GM18873 (cell line): ENCODE measurements around the gene BET1.
"Not testable (repeated sequence)": the region's sequence is repeated elsewhere in the genome, so short reads cannot be mapped to it uniquely, and the experiment has no call there.

Experiments
- ATAC-seq: cut with Tn5 transposase; IDR thresholded peaks from one replicate; pipeline ENCODE4 v1.9.1; 2021; ENCODE audit warnings: mild to moderate bottlenecking, moderate library complexity, moderate number of reproducible peaks; ENCODE audit not compliant: unreplicated experiment, low FRiP score

The BET1 gene, protein sequence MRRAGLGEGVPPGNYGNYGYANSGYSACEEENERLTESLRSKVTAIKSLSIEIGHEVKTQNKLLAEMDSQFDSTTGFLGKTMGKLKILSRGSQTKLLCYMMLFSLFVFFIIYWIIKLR

DNA sequence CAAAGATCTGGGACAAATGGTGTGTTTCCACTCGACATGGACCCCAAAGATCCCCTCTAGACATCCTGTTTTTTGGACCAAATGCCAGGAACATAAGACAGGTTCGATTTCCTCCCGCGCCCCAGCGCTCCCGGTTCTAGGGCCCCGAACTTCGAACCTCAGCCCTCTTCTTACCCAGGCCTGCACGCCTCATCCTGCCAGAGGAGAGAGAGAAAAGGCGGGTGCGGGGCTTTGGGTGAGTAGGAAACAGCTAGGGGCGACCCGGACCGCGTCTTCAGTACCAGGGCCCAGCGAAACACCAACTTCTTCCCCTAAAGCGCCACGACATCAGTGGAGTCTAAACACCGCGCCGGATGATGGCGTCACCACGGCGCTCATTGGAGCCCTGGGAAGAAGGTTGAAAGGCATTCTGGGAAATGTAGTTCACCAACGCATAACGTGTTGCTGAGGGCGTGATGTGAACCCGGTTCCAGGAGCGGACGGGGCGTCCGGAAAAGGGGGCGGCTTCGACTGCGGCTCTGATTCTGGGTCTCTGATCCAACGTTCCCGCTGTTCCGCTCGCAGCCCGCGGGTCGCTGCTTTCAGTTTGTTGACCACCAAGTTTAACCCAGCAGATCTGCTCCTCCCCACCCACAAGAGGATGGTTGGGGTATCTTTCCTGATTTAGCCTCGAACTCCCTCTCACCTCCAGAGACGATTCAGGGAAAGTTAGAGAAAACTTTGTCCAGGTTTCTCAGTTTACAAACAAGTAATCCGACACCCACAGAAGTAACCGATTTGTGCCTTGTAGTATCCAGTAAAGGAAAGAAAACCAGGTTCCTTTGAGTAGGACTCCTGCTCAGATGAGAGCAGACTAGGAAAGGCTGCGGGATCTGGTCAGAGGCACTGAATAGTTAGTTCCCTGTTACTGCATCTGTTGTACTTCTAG, at the start of gene BET1:
TSS of gene BET1 (minus strand) at position 332 of the 928 bp plus-strand sequence. CDS start at position 193, 139 bp downstream.
- peak; percentile 99 for ATAC-seq

DNA sequence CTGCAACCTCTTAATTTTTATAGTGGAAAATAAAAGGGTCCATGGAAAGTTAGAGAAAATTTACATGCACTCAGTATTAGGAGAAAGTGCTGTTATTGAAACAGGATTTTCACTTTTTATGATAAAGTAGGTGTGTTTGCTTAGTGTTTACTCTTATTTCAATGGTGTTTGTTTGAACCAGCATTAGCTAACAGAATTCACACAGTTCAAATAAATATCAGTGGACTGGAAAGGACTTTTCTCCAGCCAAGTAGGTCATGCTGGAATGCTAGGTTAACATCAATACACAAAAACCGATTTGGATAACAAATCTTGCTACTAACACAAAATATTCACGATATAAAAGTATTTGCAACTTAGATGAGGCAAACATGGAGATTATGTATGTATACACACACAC, 49.4 kb upstream of the BET1 start:
- no peak for ATAC-seq

GRCh38 chr7:94052398-94053180, 48.4 kb upstream of the BET1 start:
- ATAC-seq = no peak

- peak; percentile 93 for ATAC-seq
These were observed 45.9 kb upstream of the BET1 start for GRCh38 chr7:94050046-94050445.

- peak; percentile 11 for ATAC-seq
These were observed 45.5 kb upstream of the BET1 start for GRCh38 chr7:94049615-94050014.

GRCh38 chr7:94048755-94049154, 44.6 kb upstream of the BET1 start:
- no peak for ATAC-seq

GRCh38 chr7:94047956-94048355, 43.8 kb upstream of the BET1 start:
- no peak for ATAC-seq

DNA sequence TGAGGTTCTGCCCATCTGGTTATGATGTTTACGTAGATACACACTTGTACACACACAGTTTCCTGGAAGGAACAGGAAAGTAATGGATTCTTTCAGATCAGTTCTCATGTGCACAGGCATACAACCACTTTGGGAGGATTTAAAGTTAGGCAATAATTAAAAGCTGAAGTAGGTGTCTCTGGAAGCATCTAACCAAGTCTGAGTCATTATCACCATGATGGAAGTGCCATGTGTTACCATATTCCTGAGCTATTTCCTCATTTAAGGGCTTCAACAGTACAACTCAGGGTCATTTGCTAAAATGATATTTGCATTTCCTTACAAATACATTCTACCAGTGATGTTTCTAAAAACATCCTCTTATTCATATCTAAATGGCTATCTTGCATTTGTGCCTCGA, 41.4 kb upstream of the BET1 start:
- ATAC-seq = no peak

DNA sequence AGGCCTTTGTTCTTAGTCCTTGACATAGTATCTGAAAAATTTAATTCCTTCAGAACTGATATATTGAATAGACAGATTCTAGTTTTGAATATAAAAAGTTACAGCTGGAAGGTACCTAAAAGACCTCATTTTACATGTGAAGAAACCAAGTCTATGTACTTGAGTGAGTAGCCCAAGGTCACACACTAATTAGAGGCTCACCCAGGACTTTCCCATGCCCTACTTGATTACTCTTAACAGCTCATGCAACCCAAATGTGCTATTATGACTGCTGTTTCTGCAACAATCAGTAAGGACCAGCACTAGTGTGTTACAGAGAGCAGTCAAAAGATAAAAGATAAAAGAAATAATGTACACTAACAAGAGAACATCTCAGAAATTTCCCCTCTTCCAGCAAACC, 40.7 kb upstream of the BET1 start:
- no peak for ATAC-seq

GRCh38 chr7:94043299-94043698, 39.1 kb upstream of the BET1 start:
- no peak for ATAC-seq

DNA sequence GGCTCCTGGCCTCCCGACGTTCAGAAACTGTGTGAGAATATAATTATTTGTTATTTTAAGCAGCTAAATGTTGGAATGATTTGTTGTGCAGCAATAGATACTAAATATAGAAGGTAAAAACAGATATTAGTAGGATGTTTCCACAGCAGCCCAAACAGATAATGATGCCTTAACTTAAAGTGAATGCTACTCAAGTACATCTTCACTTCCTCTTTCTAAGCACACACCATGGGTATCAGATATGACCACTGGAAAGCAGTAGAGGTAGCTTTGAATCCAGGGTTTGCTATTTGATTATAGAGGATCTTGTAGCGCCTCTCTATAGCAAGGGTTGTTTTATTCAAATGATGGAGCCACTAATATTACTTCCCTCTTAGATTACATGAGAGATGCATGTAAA, 38.2 kb upstream of the BET1 start:
- peak; percentile 81 for ATAC-seq

DNA sequence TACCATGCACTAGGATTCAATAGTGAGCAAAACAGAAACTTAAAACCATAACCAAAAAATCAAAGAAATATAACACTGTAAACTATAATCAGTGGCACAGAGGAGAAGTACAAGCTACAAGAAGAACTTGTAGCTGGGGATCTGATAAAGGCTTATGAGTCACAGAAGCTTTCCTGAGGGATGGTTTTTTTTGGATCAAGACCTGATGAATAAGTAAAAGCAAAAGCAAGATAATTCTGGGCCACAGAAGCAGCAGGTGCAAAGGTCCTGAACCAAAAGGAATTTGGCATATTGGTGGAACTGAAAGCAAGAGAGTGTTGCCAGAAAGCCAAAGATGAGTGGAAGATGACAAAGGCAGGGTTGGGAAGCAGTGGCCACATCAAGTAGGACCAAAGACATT, 37.4 kb upstream of the BET1 start:
- ATAC-seq = no peak

DNA sequence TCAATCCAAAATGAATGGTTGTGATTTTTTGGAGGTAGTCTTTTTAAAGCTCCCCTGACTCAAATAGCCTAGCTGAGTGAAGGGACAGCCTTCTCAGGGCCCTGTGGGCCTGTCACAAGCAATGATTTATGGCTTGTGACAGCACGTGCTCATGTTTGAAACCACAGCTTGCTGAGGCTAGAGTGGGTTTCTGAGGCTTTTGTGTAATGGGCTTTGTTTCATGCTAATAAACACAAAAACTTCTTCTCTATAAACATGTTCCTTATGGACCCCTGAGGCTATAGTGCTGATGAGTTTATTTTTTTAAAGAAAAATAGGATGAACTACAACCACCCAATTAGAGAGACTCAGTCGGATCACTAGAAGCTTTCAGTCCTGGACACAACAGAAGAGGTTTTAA, 36.1 kb upstream of the BET1 start:
- ATAC-seq = no peak

DNA sequence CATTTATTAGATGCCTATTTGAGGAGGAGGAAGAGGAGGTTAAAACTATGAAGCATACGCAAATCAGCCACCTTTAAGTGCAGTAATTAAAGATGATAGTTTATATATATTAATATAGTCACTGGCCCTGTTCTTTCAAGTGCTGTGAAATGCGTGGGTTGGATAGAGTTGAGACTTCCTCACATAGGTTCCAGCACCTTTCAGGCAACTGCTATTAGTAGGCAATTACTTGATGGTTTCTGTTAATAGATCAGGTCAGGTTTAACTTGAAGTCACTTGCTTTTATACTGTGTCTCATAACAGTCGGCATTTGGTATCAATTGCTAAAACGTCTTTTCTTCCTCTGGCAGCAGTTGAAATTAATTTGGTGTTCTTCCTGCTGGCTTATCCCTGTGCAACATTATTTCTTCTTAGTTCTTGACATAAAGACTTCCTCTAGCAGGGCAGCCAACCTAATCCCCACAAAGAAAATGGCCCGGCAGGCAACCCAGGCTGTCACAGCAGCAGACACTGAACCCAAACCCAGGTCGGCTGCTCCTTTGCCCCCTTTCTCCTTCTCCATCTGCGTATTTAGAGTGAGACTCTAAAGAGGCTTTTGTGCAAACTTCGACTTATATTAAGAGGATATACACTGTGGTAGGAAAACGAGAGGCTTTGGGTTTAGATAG, 35.3 kb upstream of the BET1 start:
- no peak for ATAC-seq

DNA sequence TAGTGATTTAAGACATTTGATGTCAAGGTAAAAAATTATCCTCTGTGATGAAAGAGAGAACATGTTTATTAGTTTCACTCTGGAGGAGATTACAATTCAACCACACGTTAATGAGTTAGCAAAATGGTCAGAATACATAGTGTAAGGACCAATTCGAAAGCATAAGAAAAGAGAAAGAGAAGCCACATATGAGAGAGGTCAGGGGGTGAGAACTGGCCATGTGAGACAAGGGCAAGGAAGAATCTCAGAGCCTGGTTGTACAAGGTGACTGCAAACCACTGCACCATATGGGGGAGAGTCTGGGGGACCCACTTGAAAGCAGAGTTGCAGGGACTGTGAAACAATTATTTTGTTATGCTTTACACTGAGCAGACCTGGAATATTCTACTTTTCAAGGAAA, 27.7 kb upstream of the BET1 start:
- no peak for ATAC-seq

- no peak for ATAC-seq
These were observed 26.5 kb upstream of the BET1 start for GRCh38 chr7:94030634-94031033.

DNA sequence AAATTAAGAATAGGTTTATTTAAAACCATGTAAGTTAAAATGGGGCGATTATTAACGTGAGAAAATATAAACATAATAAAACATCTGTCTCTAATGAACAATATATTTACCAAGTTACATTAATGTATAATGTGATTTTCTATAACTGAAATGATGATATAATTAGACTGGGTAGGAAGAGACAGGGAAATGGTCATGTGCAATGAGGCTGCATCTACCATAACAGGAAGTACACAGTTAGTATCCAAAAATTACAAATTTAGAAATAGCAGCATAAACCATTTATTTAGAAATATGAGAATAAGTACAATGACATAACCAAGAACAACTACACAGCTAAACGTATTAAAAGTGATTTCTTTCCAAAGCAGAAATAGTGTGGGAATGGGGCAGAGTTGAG, 25.8 kb upstream of the BET1 start:
- ATAC-seq = no peak

GRCh38 chr7:94028768-94029167, 24.6 kb upstream of the BET1 start:
- ATAC-seq = no peak

- ATAC-seq = not testable (repeated sequence)
These were observed 22.5 kb upstream of the BET1 start for GRCh38 chr7:94026619-94027018.

DNA sequence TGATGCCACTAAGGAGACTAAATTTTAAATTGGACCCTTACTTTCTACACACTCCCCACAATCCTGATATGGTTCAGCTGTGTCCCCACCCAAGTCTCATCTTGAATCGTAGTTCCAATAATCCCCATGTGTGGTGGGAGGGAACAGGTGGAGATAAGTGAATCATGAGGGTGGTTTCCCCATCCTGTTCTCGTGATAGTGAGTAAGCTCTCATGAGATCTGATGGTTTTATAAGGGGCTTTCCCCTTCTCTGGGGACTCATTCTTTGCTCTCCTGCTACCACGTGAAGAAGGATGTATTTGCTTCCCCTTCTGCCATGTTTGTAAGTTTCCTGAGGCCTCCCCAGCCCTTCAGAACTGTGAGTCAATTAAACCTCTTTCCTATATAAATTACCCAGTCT, 18.4 kb upstream of the BET1 start:
- no peak for ATAC-seq

- ATAC-seq = no peak
These were observed 12.6 kb upstream of the BET1 start for GRCh38 chr7:94016786-94017185.
